Measurements from ENCODE around the gene HSD11B2.

The HSD11B2 gene

DNA sequence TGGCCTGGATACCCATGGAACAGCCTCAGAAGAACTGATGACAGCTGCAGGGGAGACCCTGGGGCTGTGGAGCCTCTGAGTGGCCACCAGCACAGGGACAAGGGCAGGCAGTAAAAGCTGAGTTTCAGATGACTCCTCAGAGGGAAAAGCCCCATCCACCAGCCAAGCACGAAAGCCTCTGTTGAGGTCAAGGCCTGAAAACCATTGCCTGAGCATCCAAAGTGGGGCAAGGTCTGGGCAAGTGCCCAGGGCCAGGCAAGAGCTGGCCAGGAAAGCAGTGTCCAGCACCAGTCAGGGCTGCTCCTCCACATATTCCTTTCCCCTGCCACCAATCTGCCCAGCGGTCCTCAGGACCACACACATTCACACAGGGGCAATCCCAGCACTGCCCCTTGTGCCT, 33.6 kb downstream of the HSD11B2 start:
- TF ChIP-seq, protein P1, sequence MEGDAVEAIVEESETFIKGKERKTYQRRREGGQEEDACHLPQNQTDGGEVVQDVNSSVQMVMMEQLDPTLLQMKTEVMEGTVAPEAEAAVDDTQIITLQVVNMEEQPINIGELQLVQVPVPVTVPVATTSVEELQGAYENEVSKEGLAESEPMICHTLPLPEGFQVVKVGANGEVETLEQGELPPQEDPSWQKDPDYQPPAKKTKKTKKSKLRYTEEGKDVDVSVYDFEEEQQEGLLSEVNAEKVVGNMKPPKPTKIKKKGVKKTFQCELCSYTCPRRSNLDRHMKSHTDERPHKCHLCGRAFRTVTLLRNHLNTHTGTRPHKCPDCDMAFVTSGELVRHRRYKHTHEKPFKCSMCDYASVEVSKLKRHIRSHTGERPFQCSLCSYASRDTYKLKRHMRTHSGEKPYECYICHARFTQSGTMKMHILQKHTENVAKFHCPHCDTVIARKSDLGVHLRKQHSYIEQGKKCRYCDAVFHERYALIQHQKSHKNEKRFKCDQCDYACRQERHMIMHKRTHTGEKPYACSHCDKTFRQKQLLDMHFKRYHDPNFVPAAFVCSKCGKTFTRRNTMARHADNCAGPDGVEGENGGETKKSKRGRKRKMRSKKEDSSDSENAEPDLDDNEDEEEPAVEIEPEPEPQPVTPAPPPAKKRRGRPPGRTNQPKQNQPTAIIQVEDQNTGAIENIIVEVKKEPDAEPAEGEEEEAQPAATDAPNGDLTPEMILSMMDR (IDR thresholded peaks at IDR 0.05; ENCODE audit: low read depth, low read length): no peak
- TF ChIP-seq MYC (IDR thresholded peaks at IDR 0.05; ENCODE audit: low read depth, low read length) (no peak), POLR2A (IDR thresholded peaks at IDR 0.05; ENCODE audit: extremely low read depth, insufficient read length) (no peak)
- TF ChIP-seq, protein P2, sequence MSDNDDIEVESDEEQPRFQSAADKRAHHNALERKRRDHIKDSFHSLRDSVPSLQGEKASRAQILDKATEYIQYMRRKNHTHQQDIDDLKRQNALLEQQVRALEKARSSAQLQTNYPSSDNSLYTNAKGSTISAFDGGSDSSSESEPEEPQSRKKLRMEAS (IDR thresholded peaks at IDR 0.05; ENCODE audit: low read depth, low read length): no peak
- no peak overlapping the region for H3K4me3 ChIP-seq (ENCODE audit: low read depth, low read length)
- DNase-seq (ENCODE audit: low read depth): no peak

DNA sequence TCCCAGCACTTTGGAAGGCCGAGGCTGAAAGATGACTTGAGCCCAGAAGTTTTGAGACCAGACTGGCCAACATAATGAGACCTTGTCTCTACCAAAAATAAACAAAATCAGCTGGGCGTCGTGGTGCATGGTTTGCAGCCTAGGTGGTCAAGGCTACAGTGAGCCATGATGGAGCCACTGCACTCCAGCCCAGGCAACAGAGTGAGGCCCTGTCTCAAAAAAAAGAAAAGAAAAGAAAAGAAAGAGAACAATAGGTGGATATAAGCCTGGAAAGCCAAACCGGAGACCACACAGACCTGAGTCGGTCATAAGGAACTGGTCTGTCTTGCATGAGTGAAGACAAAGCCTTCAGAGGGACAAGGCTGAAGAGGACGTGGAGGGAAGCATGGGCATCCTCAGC, 35.7 kb downstream of the HSD11B2 start:
- DNase-seq (ENCODE audit: low read depth): no peak
- no peak overlapping the region for H3K4me3 ChIP-seq (ENCODE audit: low read depth, low read length)
- TF ChIP-seq POLR2A (IDR thresholded peaks at IDR 0.05; ENCODE audit: extremely low read depth, insufficient read length) (no peak), MYC (IDR thresholded peaks at IDR 0.05; ENCODE audit: low read depth, low read length) (no peak)
- TF ChIP-seq, protein P2 (IDR thresholded peaks at IDR 0.05; ENCODE audit: low read depth, low read length): no peak
- TF ChIP-seq, protein P1 (IDR thresholded peaks at IDR 0.05; ENCODE audit: low read depth, low read length): no peak

DNA sequence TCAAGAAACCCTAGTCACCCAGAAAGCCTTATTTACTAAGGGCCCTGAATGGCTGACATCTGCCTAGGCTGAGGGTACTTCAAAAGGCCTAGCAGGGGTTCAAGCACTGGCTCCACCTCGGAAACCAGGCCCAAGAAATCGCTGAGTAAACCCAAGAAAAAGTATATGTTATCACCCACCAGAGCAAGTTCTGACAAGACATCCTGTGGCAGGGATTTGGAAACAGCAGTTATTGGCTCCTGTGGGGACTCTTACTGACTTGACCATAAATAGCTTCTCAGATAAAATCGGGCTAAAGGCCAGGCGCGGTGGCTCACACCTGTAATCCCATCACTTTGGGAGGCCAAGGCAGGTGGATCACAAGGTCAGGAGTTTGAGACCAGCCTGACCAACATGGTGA, 37.8 kb downstream of the HSD11B2 start:
- H3K4me3 ChIP-seq (ENCODE audit: low read depth, low read length): no peak overlapping the region
- no peak for TF ChIP-seq POLR2A (IDR thresholded peaks at IDR 0.05; ENCODE audit: extremely low read depth, insufficient read length)
- no peak for TF ChIP-seq MYC (IDR thresholded peaks at IDR 0.05; ENCODE audit: low read depth, low read length)
- TF ChIP-seq, protein P1 (IDR thresholded peaks at IDR 0.05; ENCODE audit: low read depth, low read length): no peak
- TF ChIP-seq, protein P2 (IDR thresholded peaks at IDR 0.05; ENCODE audit: low read depth, low read length): no peak
- no peak for DNase-seq (ENCODE audit: low read depth)

DNA sequence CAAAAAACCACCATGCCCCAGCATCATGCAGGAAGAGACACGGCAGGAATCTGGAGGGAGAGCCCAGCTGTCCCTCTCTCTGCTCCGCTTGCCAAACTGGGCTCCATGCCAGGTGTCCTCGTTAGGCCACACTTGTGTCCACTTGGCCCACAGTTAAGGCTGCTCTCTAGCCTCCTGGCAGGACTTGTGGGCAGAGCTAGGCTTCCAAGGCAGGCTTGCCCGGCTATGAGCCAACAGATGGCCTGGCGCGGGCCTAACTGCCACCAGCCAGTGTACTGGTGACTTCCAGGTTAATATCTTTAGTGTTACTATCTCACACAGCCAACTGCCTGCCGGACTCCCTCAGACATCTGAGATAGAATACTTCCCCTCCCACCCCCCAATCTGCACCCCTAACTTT, 39.4 kb downstream of the HSD11B2 start:
- H3K4me3 ChIP-seq (ENCODE audit: low read depth, low read length): no peak overlapping the region
- DNase-seq (ENCODE audit: low read depth): no peak
- TF ChIP-seq, protein P1 (IDR thresholded peaks at IDR 0.05; ENCODE audit: low read depth, low read length): no peak
- no peak for TF ChIP-seq MYC (IDR thresholded peaks at IDR 0.05; ENCODE audit: low read depth, low read length)
- TF ChIP-seq, protein P2 (IDR thresholded peaks at IDR 0.05; ENCODE audit: low read depth, low read length): no peak
- no peak for TF ChIP-seq POLR2A (IDR thresholded peaks at IDR 0.05; ENCODE audit: extremely low read depth, insufficient read length)

DNA sequence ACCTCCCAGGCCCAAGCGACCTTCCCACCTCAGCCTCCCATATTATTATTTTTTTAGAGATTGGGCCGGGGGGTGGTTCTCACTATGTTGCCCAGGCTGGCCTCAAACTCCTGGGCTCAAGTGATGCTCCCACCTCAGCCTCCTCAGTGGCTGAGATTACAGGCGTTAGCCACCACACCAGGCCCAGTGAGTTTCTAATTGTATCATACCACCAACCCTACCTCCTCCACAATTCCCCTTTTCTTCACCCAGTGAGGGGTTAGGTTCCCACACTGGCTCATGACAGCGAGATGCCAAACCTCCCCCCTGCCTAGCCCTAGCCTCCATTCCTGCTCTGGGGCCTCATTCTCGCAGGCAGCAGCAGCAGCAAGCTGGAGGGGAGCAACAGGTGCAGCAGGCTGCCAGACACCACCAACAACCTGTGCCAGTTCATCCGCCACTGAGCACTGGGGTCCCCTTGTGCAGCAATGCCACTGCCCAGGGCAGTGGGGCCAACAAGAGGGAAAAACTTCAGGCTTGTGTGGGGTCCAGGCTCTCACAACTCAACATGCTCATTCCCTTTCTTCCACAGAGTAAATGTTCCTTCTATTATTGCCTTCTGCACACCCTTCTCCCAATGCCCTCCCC, 41.0 kb downstream of the HSD11B2 start:
- H3K4me3 ChIP-seq (ENCODE audit: low read depth, low read length): no peak overlapping the region
- no peak for DNase-seq (ENCODE audit: low read depth)
- TF ChIP-seq, protein P2 (IDR thresholded peaks at IDR 0.05; ENCODE audit: low read depth, low read length): no peak
- TF ChIP-seq POLR2A (IDR thresholded peaks at IDR 0.05; ENCODE audit: extremely low read depth, insufficient read length) (no peak), MYC (IDR thresholded peaks at IDR 0.05; ENCODE audit: low read depth, low read length) (no peak)
- TF ChIP-seq, protein P1 (IDR thresholded peaks at IDR 0.05; ENCODE audit: low read depth, low read length): no peak

Data from NB4 (cell line).